PC-3 (cell line): ENCODE results near the gene AP1M1.

Experiments used
- CTCF ChIP-seq: fragments of 300-600 bp; sonication (generic); conservative IDR thresholded peaks from 2 replicates; pipeline ENCODE4 v1.5.1; 2017; ENCODE audit warnings: antibody characterized with exemption, low read depth, mild to moderate bottlenecking, low read length
- EZH2 ChIP-seq: fragments of 300-600 bp; sonication (generic); IDR thresholded peaks from one replicate; pipeline ENCODE4 v1.6.1; 2017; ENCODE audit warnings: antibody characterized with exemption, mild to moderate bottlenecking, low read length; ENCODE audit not compliant: unreplicated experiment
- EZH2phosphoT487 ChIP-seq: fragments of 300-600 bp; sonication (generic); IDR thresholded peaks from 2 replicates; pipeline ENCODE4 v1.6.1; 2018; ENCODE audit warnings: mild to moderate bottlenecking, antibody characterized with exemption, low read length, borderline replicate concordance

DNA sequence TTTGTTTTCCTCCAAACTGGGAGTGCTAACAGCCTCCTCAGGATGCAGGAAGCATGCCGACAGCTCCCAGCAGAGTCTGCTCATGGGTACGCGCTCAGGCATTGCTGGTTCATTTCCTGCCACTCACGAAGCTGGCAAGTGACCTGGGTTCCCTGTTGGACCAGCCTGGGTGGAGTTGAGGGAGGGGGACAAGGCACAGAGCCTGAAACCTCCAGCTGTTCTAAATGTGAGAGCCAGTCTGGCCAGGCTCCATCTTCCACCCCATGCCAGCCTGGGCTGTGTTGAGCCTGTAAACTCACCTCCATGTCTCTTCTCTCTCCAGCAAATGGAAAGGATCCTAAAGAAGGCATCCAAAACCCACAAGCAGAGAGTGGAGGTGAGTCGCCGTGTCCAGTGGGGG is 7.5 kb upstream of the AP1M1 start:
- TF ChIP-seq CTCF (no peak), EZH2phosphoT487 (no peak), EZH2 (no peak)
